ENCODE data around the gene SLC39A6. TPM values are rescaled to one million over a fixed set of nuclear protein-coding genes. Genes with fewer than 3 reads are reported as not detected.

The SLC39A6 gene
- total and polyA plus RNA-seq, 2 of the 13 experiments (the other 11 are each of a cell fraction or from before 2014, with no cell fraction given), result 41.7 to 59.2 TPM

GRCh38 chr18:36127836-36128529 lies 1.2 kb downstream of the SLC39A6 start:
- no peak overlapping the region for H2AFZ ChIP-seq (ENCODE audit: low read length)
- 29% methylated on average over 15 of the region's 15 CpGs for WGBS (ENCODE audit: low lambda C conversion rate)
- CTCF ChIA-PET (ENCODE audit: low intra/inter-chr PET ratio, low total read pairs), result no interaction called here
- peaks cover 47% of the 10 kb centered on the region for H3K79me2 ChIP-seq (ENCODE audit: insufficient read depth, low read length)
- no peaks in the 10 kb centered on the region; a peak in 1 of 5 replicates for H3K27me3 ChIP-seq (ENCODE audit: control insufficient read depth in 1 of 2, insufficient read depth in 2 of 2, low read length in 2 of 2)
- no peaks in the 10 kb centered on the region for H3K9me3 ChIP-seq (ENCODE audit: low read length)
- peaks cover 43% of the 10 kb centered on the region for H3K4me1 ChIP-seq (ENCODE audit: insufficient read depth, low read length)
- peak overlapping the region; percentile 83 to 87 (median 87) for H3K4me3 ChIP-seq (replicated peaks in 1 of 3; ENCODE audit: insufficient read depth in 1 of 3, low read depth in 2 of 3, low read length in 3 of 3)
- peaks cover 20% of the 10 kb centered on the region for H4K20me1 ChIP-seq (ENCODE audit: insufficient read depth, low read length)
- no TSS peak for BruUV-seq (replicated peaks)
- intact Hi-C loops (cut with micrococcal nuclease; ENCODE audit: unreplicated experiment) (loop anchor here (2.0 kb wide), 1 partner anchor 61 kb away; no protein-coding TSS in a partner anchor), in situ Hi-C loops (cut with HindIII; ENCODE audit: extremely low pct_ligation_motif_present, low pct_unique_long_range_greater_than_20kb) (no loop called here)
- peak; percentile 1; the same call in 1 of the 2 replicates for TF ChIP-seq CEBPB (IDR thresholded peaks at IDR 0.05; ENCODE audit: borderline replicate concordance, low read depth, low read length)
- TF ChIP-seq MYC (CRISPR knock-in tag; IDR thresholded peaks at IDR 0.05; ENCODE audit: borderline replicate concordance), result no peak
- TF ChIP-seq TFDP2 (CRISPR knock-in tag; IDR thresholded peaks at IDR 0.05), result 0 out of 2 replicates have a peak, but pooled peaks have one; percentile 26
- no peak for TF ChIP-seq ZNF367 (CRISPR knock-in tag; IDR thresholded peaks at IDR 0.05; ENCODE audit: borderline replicate concordance)
- peak; percentile 35; the same call in 1 of the 2 replicates for TF ChIP-seq CEBPG (CRISPR knock-in tag; IDR thresholded peaks at IDR 0.05)
- 0 out of 2 replicates have a peak, but pooled peaks have one; percentile 34 for TF ChIP-seq ZNF317 (CRISPR knock-in tag; IDR thresholded peaks at IDR 0.05)
- no peak for TF ChIP-seq CC2D1A (CRISPR knock-in tag; IDR thresholded peaks at IDR 0.05)
- TF ChIP-seq ZNF138 (CRISPR knock-in tag; IDR thresholded peaks at IDR 0.05; ENCODE audit: low read depth), result no peak
- TF ChIP-seq ZBTB25 (CRISPR knock-in tag; IDR thresholded peaks at IDR 0.05), result peak; percentile 24; the same call in 1 of the 2 replicates
- peak; percentile 35; the same call in 1 of the 2 replicates for TF ChIP-seq SAP130 (CRISPR knock-in tag; IDR thresholded peaks at IDR 0.05; ENCODE audit: low read depth)
- TF ChIP-seq PRPF4 (IDR thresholded peaks at IDR 0.05; ENCODE audit: low read depth, low read length, poor library complexity, severe bottlenecking), result no peak
- peak overlapping the region; percentile 81 for H3K4me2 ChIP-seq (ENCODE audit: low read depth, low read length)
- H3K27ac ChIP-seq (ENCODE audit: extremely low read length, insufficient read depth, low read length), result no peak overlapping the region
- H3K9ac ChIP-seq (ENCODE audit: insufficient read depth, low read depth, low read length), result peak overlapping the region; percentile 1; the same call in 1 of the 2 replicates
- peak; percentile 26 for FAIRE-seq
- POLR2A ChIA-PET, result interaction anchor here (1.2 to 4.7 kb wide), 3 partner anchors 19 to 61 kb away, joined by 4 to 42 read pairs (median 22); partner anchors contain the start of gene MOCOS
- peaks cover 0 to 5% of the 10 kb centered on the region in 2 experiments; a peak in 4 of 5 replicates for H3K36me3 ChIP-seq (replicated peaks in 1 of 2; ENCODE audit: control insufficient read depth in 1 of 2, insufficient read depth in 2 of 2, low read length in 2 of 2)
- DNase-seq (ENCODE audit: low spot score), result peak; percentile 23
- ATAC-seq, result no peak
